Posterior vena cava (tissue), 2 donors: ENCODE results near the gene MRPS6. TPM values are rescaled to one million over a fixed set of nuclear protein-coding genes. Genes with fewer than 3 reads are reported as not detected.

Experiments used
- DNase-seq: peaks from one replicate; pipeline ENCODE4 v3.0.0-alpha.2; 2020; ENCODE audit warnings: low spot score
- intact Hi-C, 2 donors: fragments of 100-400 bp; cut with DNase I; formaldehyde crosslinking; loops; one replicate each; pipeline versions ENCODE4 v1.14.1 to v1.14.2; 2022 to 2023
- total RNA-seq, 2 donors: library from RNA; stranded (reverse); fragmentation: NEBNext Ultra II Directional; extraction: Animal tissue kit (Norgen Biotek cat#: 25700); gene quantifications; one replicate each; pipeline ENCODE4 v1.2.1, GENCODE V29; 2021
- donor health status: DM: yes; HTN: yes; CAD: no.
- donor health status: DM: yes; HTN: yes; CAD: no.

MRPS6 gene
- total RNA-seq, 2 donors from 2014 or later, result 45.8 to 64.0 TPM

DNA sequence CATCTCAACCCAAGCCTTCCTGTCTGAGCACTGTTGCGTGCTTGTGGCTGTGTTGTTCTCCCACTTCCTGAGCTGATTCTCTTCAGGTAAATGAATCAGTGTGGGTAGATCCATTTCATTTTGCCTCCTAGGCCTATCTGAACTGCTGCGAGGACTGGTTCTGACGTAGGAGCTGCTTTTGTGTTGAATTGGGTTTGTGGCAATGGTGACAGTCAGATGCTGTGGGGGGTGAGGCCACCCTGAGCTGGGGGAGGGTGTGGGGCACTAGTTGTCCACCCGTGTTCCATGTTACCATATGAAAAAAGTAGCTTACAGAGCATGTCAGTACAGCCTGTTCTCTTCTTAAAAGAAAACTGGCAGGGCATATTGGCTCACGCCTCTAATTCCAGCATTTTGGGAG, 81.5 kb downstream of the MRPS6 start:
- intact Hi-C loops, result no loop called here
- DNase-seq, result no peak

DNA sequence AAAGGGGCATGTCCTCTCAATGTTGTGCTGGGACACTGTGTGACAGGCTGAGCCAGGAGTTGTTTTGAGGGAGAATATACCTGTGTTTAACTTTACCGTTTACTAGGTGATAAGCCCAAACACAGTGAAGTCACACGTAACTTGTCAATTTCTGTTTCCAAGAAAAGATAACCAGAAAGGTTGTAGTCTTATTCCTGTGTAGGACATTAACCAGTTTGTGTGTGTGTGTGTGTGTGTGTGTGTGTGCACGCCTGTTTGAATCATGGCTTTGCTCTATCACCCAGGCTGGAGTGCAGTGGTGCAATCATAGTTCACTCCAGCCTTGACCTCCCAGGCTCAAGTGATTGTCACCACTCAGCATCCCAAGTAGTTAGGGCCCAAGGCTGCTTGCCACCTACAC, 83.6 kb downstream of the MRPS6 start:
- DNase-seq, result no peak
- intact Hi-C loops, result no loop called here

GRCh38 chr21:34157521-34157920, 84.1 kb downstream of the MRPS6 start:
- no peak for DNase-seq
- intact Hi-C loops, result no loop called here

- intact Hi-C loops, result no loop called here
- DNase-seq, result no peak
Observed at GRCh38 chr21:34158866-34159835, 85.8 kb downstream of the MRPS6 start.

DNA sequence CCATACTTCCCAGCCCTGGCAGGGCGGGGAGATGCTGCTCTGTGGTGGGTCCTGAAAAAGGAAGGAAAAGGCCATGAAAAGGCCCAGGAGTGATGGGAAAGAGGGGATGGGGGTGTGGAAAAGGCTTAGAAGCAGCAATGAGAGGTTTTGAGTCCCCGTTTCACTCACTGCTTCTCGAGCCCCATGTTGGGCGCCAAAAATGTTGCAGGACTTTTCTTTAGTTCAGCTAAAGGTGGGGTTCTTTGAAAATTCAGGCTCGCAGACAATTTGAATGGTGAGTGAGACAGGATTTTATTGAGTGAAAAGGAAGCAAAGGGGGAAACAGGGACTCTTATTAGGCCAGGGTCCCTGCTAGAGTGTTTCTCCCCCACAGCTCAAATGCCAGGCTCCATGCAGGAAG, 93.1 kb downstream of the MRPS6 start:
- intact Hi-C loops, result no loop called here
- no peak for DNase-seq

DNA sequence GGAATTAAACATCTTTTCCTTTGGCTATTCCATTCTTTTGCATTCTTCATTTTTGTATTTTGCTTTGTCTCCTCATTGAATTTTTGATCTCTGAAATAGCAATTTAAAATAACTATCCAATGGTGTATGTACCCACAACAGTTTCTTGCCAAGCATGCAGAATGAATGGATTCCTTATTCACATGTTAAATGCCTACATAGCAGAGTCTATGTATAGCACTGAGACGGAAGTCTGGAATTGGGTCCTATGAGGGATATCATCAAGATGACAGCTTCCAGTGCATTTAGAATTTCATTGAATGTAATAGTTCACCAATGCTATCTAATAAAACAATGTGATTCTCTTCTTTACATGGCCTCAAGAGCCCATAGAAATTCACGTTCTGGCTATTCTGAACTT, 97.5 kb downstream of the MRPS6 start:
- intact Hi-C loops, result no loop called here
- DNase-seq, result no peak

DNA sequence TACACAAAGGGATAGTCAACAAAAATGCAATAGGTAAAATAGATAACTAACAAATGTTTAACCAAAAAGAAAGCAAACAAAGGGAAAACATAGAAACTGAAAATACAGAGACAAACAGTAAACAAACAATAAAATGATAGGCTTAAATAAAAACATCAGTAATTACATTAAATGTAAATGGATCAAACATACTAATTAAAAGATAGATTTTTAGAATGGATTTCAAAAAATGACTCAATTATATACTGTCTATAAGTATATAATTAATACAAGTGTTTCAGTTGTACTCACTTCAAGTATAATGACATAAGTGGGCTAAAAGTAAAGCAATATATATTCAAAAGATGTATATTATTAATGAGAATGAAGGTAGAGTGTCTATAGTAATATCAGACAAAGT, 101.1 kb downstream of the MRPS6 start:
- intact Hi-C loops, result no loop called here
- no peak for DNase-seq

DNA sequence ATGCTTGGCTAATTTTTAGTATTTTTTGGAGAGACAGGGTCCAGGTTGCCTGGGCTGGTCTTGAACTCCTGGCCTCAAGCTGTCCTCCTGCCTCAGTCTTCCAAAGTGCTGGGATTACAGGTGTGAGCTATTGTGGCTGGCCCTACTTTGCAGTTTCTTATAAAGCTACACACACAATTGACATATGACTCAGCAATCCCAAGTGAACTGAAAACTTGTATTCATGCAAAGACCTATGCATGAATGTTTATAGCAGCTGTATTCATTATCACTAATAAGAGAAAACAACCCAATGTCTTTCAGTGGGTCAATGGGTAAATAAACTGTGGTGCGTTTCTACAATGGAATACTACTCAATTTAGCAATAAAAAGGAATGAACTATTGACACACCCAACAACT, 103.1 kb downstream of the MRPS6 start:
- intact Hi-C loops, result no loop called here
- DNase-seq, result no peak

DNA sequence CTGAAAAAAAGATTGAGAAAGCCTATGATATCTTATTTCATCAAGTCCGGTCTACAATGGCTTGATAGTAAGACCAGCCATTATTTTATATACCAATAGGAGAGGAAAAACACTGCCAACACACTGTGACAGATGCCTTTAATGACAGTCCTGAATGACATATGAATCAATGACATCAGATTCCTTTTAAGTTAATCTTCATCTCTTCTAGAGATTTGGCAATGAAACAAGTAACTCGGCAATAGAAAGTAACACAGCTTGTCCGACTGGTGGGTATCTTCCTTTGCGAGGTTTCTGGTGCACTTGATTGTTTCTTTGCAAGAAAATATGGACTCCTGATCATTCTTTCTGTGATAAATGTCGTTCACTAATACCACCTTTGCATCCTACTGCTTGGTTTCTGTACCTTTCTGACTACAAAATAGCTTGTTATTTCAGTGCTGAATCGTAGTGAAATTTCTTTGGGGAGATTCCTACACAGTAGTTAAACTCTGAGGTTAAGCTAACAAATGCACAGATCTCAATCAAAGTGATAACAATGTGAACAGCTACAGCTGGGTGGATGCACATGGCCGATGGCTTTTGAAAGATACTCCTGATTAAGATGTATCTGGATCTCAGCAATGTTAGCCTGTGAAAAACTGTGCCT, 104.7 kb downstream of the MRPS6 start:
- no peak for DNase-seq
- intact Hi-C loops, result no loop called here

GRCh38 chr21:34179204-34179935, 106.0 kb downstream of the MRPS6 start:
- intact Hi-C loops, result no loop called here
- DNase-seq, result no peak

GRCh38 chr21:34180407-34180806, 107.0 kb downstream of the MRPS6 start:
- intact Hi-C loops, result loop anchor here in 1 of 2 donors (10.0 kb wide), 1 partner anchor 106 kb away; the partner anchor contains the start of genes MRPS6 and SLC5A3
- DNase-seq, result no peak

- intact Hi-C loops, result loop anchor here in 1 of 2 donors (10.0 kb wide), 1 partner anchor 106 kb away; the partner anchor contains the start of genes MRPS6 and SLC5A3
- DNase-seq, result no peak
Observed at GRCh38 chr21:34180826-34181359, 107.5 kb downstream of the MRPS6 start.

DNA sequence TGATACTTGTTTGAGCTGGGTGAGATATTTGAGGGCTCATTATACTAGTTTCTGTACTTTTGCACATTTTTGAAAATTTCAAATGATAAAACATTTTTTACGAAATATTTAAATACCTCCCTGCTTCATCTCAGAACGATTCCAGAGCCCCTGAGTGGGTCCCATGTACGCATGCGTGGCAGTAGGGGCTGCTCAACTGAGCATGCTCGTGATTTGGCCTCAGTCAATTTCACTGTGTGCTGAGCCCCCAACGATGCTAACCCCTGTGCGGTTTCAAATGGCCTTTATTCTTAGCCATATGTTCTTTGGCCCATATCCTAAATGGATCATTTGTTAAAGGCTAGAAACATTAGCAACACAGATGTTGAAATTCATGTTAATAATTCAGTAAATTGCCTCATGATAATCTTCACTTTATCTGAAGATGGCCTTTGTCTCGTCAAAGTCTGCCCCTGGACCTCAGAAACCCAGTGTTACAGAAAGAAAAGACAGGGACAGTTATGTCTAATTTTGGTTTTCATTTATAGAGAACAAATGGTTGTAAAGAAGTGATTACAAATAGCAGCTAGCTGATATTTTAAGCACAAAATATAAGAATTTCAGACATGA, 108.2 kb downstream of the MRPS6 start:
- intact Hi-C loops, result loop anchor here in 1 of 2 donors (10.0 kb wide), 1 partner anchor 107 kb away; the partner anchor contains the start of genes MRPS6 and SLC5A3
- no peak for DNase-seq

GRCh38 chr21:34182436-34182835, 109.1 kb downstream of the MRPS6 start:
- no peak for DNase-seq
- intact Hi-C loops, result loop anchor here in 1 of 2 donors (10.0 kb wide), 1 partner anchor 108 kb away; the partner anchor contains the start of genes MRPS6 and SLC5A3

GRCh38 chr21:34183331-34183928, 110.1 kb downstream of the MRPS6 start:
- intact Hi-C loops, result loop anchor here in 1 of 2 donors (10.0 kb wide), 1 partner anchor 109 kb away; the partner anchor contains the start of genes MRPS6 and SLC5A3
- DNase-seq, result no peak

DNA sequence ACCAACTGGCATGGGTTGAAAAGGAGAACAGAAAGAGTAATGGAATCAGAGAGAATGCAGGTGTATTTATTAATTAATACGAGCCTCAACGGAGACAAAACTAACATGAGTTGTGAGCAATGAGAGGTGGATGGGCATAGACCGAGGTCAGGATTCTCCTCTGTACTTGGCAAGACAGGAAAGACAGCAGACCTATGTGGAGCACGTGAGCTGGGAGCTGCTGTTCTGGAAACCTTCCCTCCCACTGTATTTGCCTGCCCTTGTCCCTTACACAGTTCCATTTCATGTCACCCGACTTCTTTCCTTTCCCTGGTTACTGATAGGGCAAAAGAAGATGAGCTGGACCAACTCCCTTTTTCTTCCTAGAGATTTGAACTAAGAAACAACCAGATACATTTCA, 110.9 kb downstream of the MRPS6 start:
- intact Hi-C loops, result loop anchor here in 1 of 2 donors (10.0 kb wide), 1 partner anchor 109 kb away; the partner anchor contains the start of genes MRPS6 and SLC5A3
- DNase-seq, result no peak

GRCh38 chr21:34185026-34185750, 111.8 kb downstream of the MRPS6 start:
- intact Hi-C loops, result loop anchor here in 1 of 2 donors (10.0 kb wide), 1 partner anchor 110 kb away; the partner anchor contains the start of genes MRPS6 and SLC5A3
- DNase-seq, result no peak
